ENCODE measurements around the gene TJP2.

TJP2 gene

GRCh38 chr9:69193685-69194032 is 19.6 kb downstream of the TJP2 start:
- DNase-seq = no peak

GRCh38 chr9:69194702-69195418 is 20.8 kb downstream of the TJP2 start:
- DNase-seq = no peak

- DNase-seq = no peak
Measured at GRCh38 chr9:69195668-69196067, 21.6 kb downstream of the TJP2 start.

- DNase-seq = no peak
Measured at GRCh38 chr9:69197687-69198086, 23.6 kb downstream of the TJP2 start.

GRCh38 chr9:69198521-69199220 is 24.6 kb downstream of the TJP2 start:
- no peak for DNase-seq

GRCh38 chr9:69199769-69200470 is 25.8 kb downstream of the TJP2 start:
- DNase-seq = no peak

- DNase-seq = no peak
Measured at GRCh38 chr9:69202556-69202955, 28.5 kb downstream of the TJP2 start.

- no peak for DNase-seq
Measured at GRCh38 chr9:69204326-69204725, 30.2 kb downstream of the TJP2 start.

- DNase-seq = no peak
Measured at GRCh38 chr9:69204849-69205248, 30.8 kb downstream of the TJP2 start.

- DNase-seq = no peak
Measured at GRCh38 chr9:69206047-69206446, 32.0 kb downstream of the TJP2 start.

- no peak for DNase-seq
Measured at GRCh38 chr9:69207503-69207902, 33.4 kb downstream of the TJP2 start.

GRCh38 chr9:69211424-69212036 is 37.5 kb downstream of the TJP2 start:
- DNase-seq = no peak

- no peak for DNase-seq
Measured at GRCh38 chr9:69213647-69214046, 39.6 kb downstream of the TJP2 start.

- DNase-seq = no peak
Measured at GRCh38 chr9:69214939-69215338, 40.9 kb downstream of the TJP2 start.

- DNase-seq = no peak
Measured at GRCh38 chr9:69215774-69216485, 41.9 kb downstream of the TJP2 start.

GRCh38 chr9:69218166-69218565 is 44.1 kb downstream of the TJP2 start:
- DNase-seq = no peak

GRCh38 chr9:69221036-69221435 is 47.0 kb downstream of the TJP2 start:
- no peak for DNase-seq

GRCh38 chr9:69222970-69223369 is 48.9 kb downstream of the TJP2 start:
- DNase-seq = no peak

- no peak for DNase-seq
Measured at GRCh38 chr9:69223605-69224004, 49.5 kb downstream of the TJP2 start.

- no peak for DNase-seq
Measured at GRCh38 chr9:69229367-69229766, 55.3 kb downstream of the TJP2 start.

GRCh38 chr9:69232135-69232534 is 58.1 kb downstream of the TJP2 start:
- no peak for DNase-seq

GRCh38 chr9:69234683-69235082 is 60.6 kb downstream of the TJP2 start:
- no peak for DNase-seq

- no peak for DNase-seq
Measured at GRCh38 chr9:69236188-69236587, 62.1 kb downstream of the TJP2 start.

All from stimulated activated CD4-positive, alpha-beta T cell treated with anti-CD3 and anti-CD28 coated beads, Interleukin-2, amount 100 ng/mL, for 24 hours (primary cell).